ENCODE results near the gene COL5A2.

- TF ChIP-seq CTCF (IDR thresholded peaks at IDR 0.05) (no peak), POLR2A (IDR thresholded peaks at IDR 0.05) (no peak)
These were observed 3.6 kb upstream of the COL5A2 start for GRCh38 chr2:189183170-189183569.

All from lower leg skin (tissue), 3 donors.